ENCODE results near the gene FRS3.

GRCh38 chr6:41720783-41721182 lies 58.9 kb downstream of the FRS3 start:
- no peak for TF ChIP-seq CTCF (IDR thresholded peaks at IDR 0.05)
- TF ChIP-seq TCF7L2 (IDR thresholded peaks at IDR 0.05; ENCODE audit: low read depth, low read length): no peak
